Activated T-cell treated with anti-CD3 and anti-CD28 coated beads for 24 hours (primary cell): ENCODE data around the gene PLPPR5.
"Not testable (repeated sequence)": the region's sequence is repeated elsewhere in the genome, so short reads cannot be mapped to it uniquely, and the experiment has no call there.

ENCODE experiments used
- DNase-seq: peaks from one replicate; pipeline ENCODE4 v3.0.0-alpha.2; 2020; ENCODE audit warnings: low read depth

The PLPPR5 gene

GRCh38 chr1:98910827-98911226, 93.8 kb downstream of the PLPPR5 start:
- no peak for DNase-seq

- DNase-seq = no peak
Measured at GRCh38 chr1:98908980-98909379, 95.7 kb downstream of the PLPPR5 start.

- no peak for DNase-seq
Measured at GRCh38 chr1:98906809-98907208, 97.9 kb downstream of the PLPPR5 start.

GRCh38 chr1:98906361-98906760, 98.3 kb downstream of the PLPPR5 start:
- no peak for DNase-seq

- DNase-seq = no peak
Measured at GRCh38 chr1:98904684-98905083, 100.0 kb downstream of the PLPPR5 start.

GRCh38 chr1:98903726-98904125, 100.9 kb downstream of the PLPPR5 start:
- DNase-seq = no peak

- DNase-seq = no peak
Measured at GRCh38 chr1:98903261-98903660, 101.4 kb downstream of the PLPPR5 start.

GRCh38 chr1:98898940-98899339, 105.7 kb downstream of the PLPPR5 start:
- DNase-seq = no peak

- DNase-seq = no peak
Measured at GRCh38 chr1:98897479-98897878, 107.2 kb downstream of the PLPPR5 start.

- no peak for DNase-seq
Measured at GRCh38 chr1:98896711-98897445, 107.8 kb downstream of the PLPPR5 start.

GRCh38 chr1:98893371-98893770, 111.3 kb downstream of the PLPPR5 start:
- DNase-seq = no peak

GRCh38 chr1:98888869-98889268, 115.8 kb downstream of the PLPPR5 start:
- DNase-seq = no peak

- no peak for DNase-seq
Measured at GRCh38 chr1:98887507-98887906, 117.2 kb downstream of the PLPPR5 start.

GRCh38 chr1:98884864-98885263, 119.8 kb downstream of the PLPPR5 start:
- DNase-seq = no peak

- DNase-seq = no peak
Measured at GRCh38 chr1:98881901-98882300, 122.8 kb downstream of the PLPPR5 start.

GRCh38 chr1:98881234-98881633, 123.4 kb downstream of the PLPPR5 start:
- DNase-seq = not testable (repeated sequence)

GRCh38 chr1:98874828-98875227, 129.8 kb downstream of the PLPPR5 start:
- DNase-seq = no peak

- peak; percentile 11 for DNase-seq
Measured at GRCh38 chr1:98870959-98871903, 133.4 kb downstream of the PLPPR5 start.

GRCh38 chr1:98865796-98866195, 138.9 kb downstream of the PLPPR5 start:
- DNase-seq = no peak

GRCh38 chr1:98860329-98860728, 144.3 kb downstream of the PLPPR5 start:
- no peak for DNase-seq

- no peak for DNase-seq
Measured at GRCh38 chr1:98854137-98854536, 150.5 kb downstream of the PLPPR5 start.

GRCh38 chr1:98849969-98850636, 154.6 kb downstream of the PLPPR5 start:
- DNase-seq = no peak

GRCh38 chr1:98842241-98842640, 162.4 kb downstream of the PLPPR5 start:
- no peak for DNase-seq
